ENCODE data around the gene STON2. TPM values are rescaled to one million over a fixed set of nuclear protein-coding genes. Genes with fewer than 3 reads are reported as not detected.
"Not testable (repeated sequence)": the region's sequence is repeated elsewhere in the genome, so short reads cannot be mapped to it uniquely, and the experiment has no call there.

Gene STON2
- total and polyA plus RNA-seq, 5 experiments from 2014 or later: not detected

- H3K27me3 Mint-ChIP-seq: peaks cover 47 to 78% (median 69%) of the 10 kb centered on the region in 5 donors
- peak overlapping the region in 2 of 10 donors; percentile 22 to 87 for H3K27ac Mint-ChIP-seq
- DNase-seq (peak in 7 of 10 donors; percentile 1 to 30 (median 12)), ATAC-seq (peak; percentile 56 to 58)
- peaks cover 0 to 2% (median 0%) of the 10 kb centered on the region in 3 donors for H3K36me3 Mint-ChIP-seq
- H3K4me1 Mint-ChIP-seq: peaks cover 11 to 18% (median 12%) of the 10 kb centered on the region in 4 donors
- H3K9me3 Mint-ChIP-seq: no peaks in the 10 kb centered on the region
- H3K4me3 Mint-ChIP-seq: peak overlapping the region; percentile 74 to 93 (median 84)
- POLR2A ChIA-PET: no interaction called here
Observed at GRCh38 chr14:81435391-81436295, 35.5 kb upstream of the STON2 start.

- peaks cover 11 to 18% (median 12%) of the 10 kb centered on the region in 4 donors for H3K4me1 Mint-ChIP-seq
- peaks cover 0 to 2% (median 0%) of the 10 kb centered on the region in 3 donors for H3K36me3 Mint-ChIP-seq
- POLR2A ChIA-PET: no interaction called here
- ATAC-seq (no peak), DNase-seq (no peak)
- H3K27ac Mint-ChIP-seq: peak overlapping the region in 2 of 10 donors; percentile 22 to 87
- H3K4me3 Mint-ChIP-seq: peak overlapping the region; percentile 74 to 93 (median 84)
- H3K9me3 Mint-ChIP-seq: no peaks in the 10 kb centered on the region
- H3K27me3 Mint-ChIP-seq: peaks cover 44 to 76% (median 64%) of the 10 kb centered on the region in 5 donors
Observed at GRCh38 chr14:81435048-81435390, 34.9 kb upstream of the STON2 start.

- Mint-ChIP-seq H3K36me3 (peaks cover 0 to 2% (median 0%) of the 10 kb centered on the region in 3 donors), H3K27me3 (peaks cover 44 to 76% (median 63%) of the 10 kb centered on the region in 5 donors), H3K4me1 (peaks cover 11 to 18% (median 12%) of the 10 kb centered on the region in 4 donors), H3K9me3 (no peaks in the 10 kb centered on the region), H3K27ac (no peak overlapping the region), H3K4me3 (peak overlapping the region in 5 of 10 donors; percentile 1 to 76 (median 45))
- ATAC-seq (no peak), DNase-seq (no peak)
- POLR2A ChIA-PET: no interaction called here
Observed at GRCh38 chr14:81434230-81434629, 34.1 kb upstream of the STON2 start.

- peaks cover 0 to 2% (median 0%) of the 10 kb centered on the region in 3 donors for H3K36me3 Mint-ChIP-seq
- ATAC-seq (no peak), DNase-seq (no peak)
- H3K4me1 Mint-ChIP-seq: peaks cover 11 to 18% (median 12%) of the 10 kb centered on the region in 4 donors
- POLR2A ChIA-PET: no interaction called here
- H3K4me3 Mint-ChIP-seq: no peak overlapping the region
- no peaks in the 10 kb centered on the region for H3K9me3 Mint-ChIP-seq
- no peak overlapping the region for H3K27ac Mint-ChIP-seq
- peaks cover 44 to 71% (median 57%) of the 10 kb centered on the region in 5 donors for H3K27me3 Mint-ChIP-seq
Observed at GRCh38 chr14:81433378-81433777, 33.3 kb upstream of the STON2 start.

- Mint-ChIP-seq H3K4me1 (peaks cover 9 to 15% (median 10%) of the 10 kb centered on the region in 4 donors), H3K4me3 (no peak overlapping the region), H3K36me3 (peaks cover 0 to 2% (median 0%) of the 10 kb centered on the region in 3 donors), H3K9me3 (no peaks in the 10 kb centered on the region), H3K27me3 (peaks cover 43 to 71% (median 56%) of the 10 kb centered on the region in 5 donors), H3K27ac (no peak overlapping the region)
- ATAC-seq: no peak
- DNase-seq: no peak
- POLR2A ChIA-PET: no interaction called here
Observed at GRCh38 chr14:81432219-81432661, 32.1 kb upstream of the STON2 start.

GRCh38 chr14:81430235-81430634 lies 30.1 kb upstream of the STON2 start:
- Mint-ChIP-seq H3K27me3 (peaks cover 39 to 72% (median 52%) of the 10 kb centered on the region in 5 donors), H3K4me3 (no peak overlapping the region), H3K27ac (no peak overlapping the region), H3K9me3 (no peaks in the 10 kb centered on the region), H3K36me3 (no peaks in the 10 kb centered on the region), H3K4me1 (peaks cover under 1 to 3% (median 1%) of the 10 kb centered on the region in 4 donors)
- ATAC-seq (no peak), DNase-seq (no peak)
- POLR2A ChIA-PET: no interaction called here

GRCh38 chr14:81429749-81430148 lies 29.6 kb upstream of the STON2 start:
- POLR2A ChIA-PET, H3K4me1 Mint-ChIP-seq, ATAC-seq, DNase-seq, H3K36me3 Mint-ChIP-seq, H3K9me3 Mint-ChIP-seq, H3K4me3 Mint-ChIP-seq, H3K27ac Mint-ChIP-seq: not testable (repeated sequence)
- peaks cover 34 to 67% (median 47%) of the 10 kb centered on the region in 5 donors for H3K27me3 Mint-ChIP-seq

GRCh38 chr14:81429028-81429427 lies 28.9 kb upstream of the STON2 start:
- no peaks in the 10 kb centered on the region for H3K36me3 Mint-ChIP-seq
- H3K4me3 Mint-ChIP-seq: no peak overlapping the region
- no peak overlapping the region for H3K27ac Mint-ChIP-seq
- ATAC-seq (no peak), DNase-seq (no peak)
- no peaks in the 10 kb centered on the region for H3K9me3 Mint-ChIP-seq
- H3K27me3 Mint-ChIP-seq: peaks cover 34 to 60% (median 41%) of the 10 kb centered on the region in 5 donors
- no peaks in the 10 kb centered on the region for H3K4me1 Mint-ChIP-seq
- POLR2A ChIA-PET: no interaction called here

GRCh38 chr14:81427348-81428058 lies 27.4 kb upstream of the STON2 start:
- no peak for ATAC-seq
- POLR2A ChIA-PET: no interaction called here

GRCh38 chr14:81423504-81423903 lies 23.4 kb upstream of the STON2 start:
- POLR2A ChIA-PET: no interaction called here
- no peak for DNase-seq
- peaks cover 9 to 26% (median 17%) of the 10 kb centered on the region in 5 donors for H3K27me3 Mint-ChIP-seq
- H3K9me3 Mint-ChIP-seq: peaks cover 0 to 12% (median 0%) of the 10 kb centered on the region in 9 donors
- peaks cover 0 to 1% (median 0%) of the 10 kb centered on the region in 4 donors for H3K4me1 Mint-ChIP-seq
- no peak overlapping the region for H3K4me3 Mint-ChIP-seq
- no peak overlapping the region for H3K27ac Mint-ChIP-seq
- ATAC-seq: no peak
- H3K36me3 Mint-ChIP-seq: peaks cover 0 to 5% (median 0%) of the 10 kb centered on the region in 3 donors

More at GRCh38 chr14:81427348-81428058, 27.4 kb upstream of the STON2 start:
- Mint-ChIP-seq H3K27ac (no peak overlapping the region), H3K9me3 (no peaks in the 10 kb centered on the region), H3K4me1 (peaks cover 0 to 1% (median 0%) of the 10 kb centered on the region in 4 donors), H3K36me3 (no peaks in the 10 kb centered on the region), H3K4me3 (no peak overlapping the region), H3K27me3 (peaks cover 22 to 44% (median 28%) of the 10 kb centered on the region in 5 donors)
- no peak for DNase-seq

- no peak overlapping the region for H3K4me3 Mint-ChIP-seq
- H3K36me3 Mint-ChIP-seq: peaks cover 0 to 12% (median 0%) of the 10 kb centered on the region in 3 donors
- POLR2A ChIA-PET: no interaction called here
- DNase-seq (no peak), ATAC-seq (no peak)
- H3K27me3 Mint-ChIP-seq: peaks cover 0 to 12% (median 2%) of the 10 kb centered on the region in 5 donors
- H3K4me1 Mint-ChIP-seq: peaks cover 0 to 6% (median 0%) of the 10 kb centered on the region in 4 donors
- H3K9me3 Mint-ChIP-seq: peaks cover 0 to 22% (median 4%) of the 10 kb centered on the region in 9 donors
- H3K27ac Mint-ChIP-seq: no peak overlapping the region
Observed at GRCh38 chr14:81418057-81418790, 18.1 kb upstream of the STON2 start.

GRCh38 chr14:81416981-81417380 lies 16.9 kb upstream of the STON2 start:
- peaks cover 0 to 6% (median 0%) of the 10 kb centered on the region in 4 donors for H3K4me1 Mint-ChIP-seq
- peaks cover 0 to 22% (median 4%) of the 10 kb centered on the region in 9 donors for H3K9me3 Mint-ChIP-seq
- peaks cover 0 to 12% (median 0%) of the 10 kb centered on the region in 3 donors for H3K36me3 Mint-ChIP-seq
- H3K27me3 Mint-ChIP-seq: peaks cover 0 to 14% (median 2%) of the 10 kb centered on the region in 5 donors
- DNase-seq (no peak), ATAC-seq (no peak)
- no peak overlapping the region for H3K27ac Mint-ChIP-seq
- POLR2A ChIA-PET: no interaction called here
- H3K4me3 Mint-ChIP-seq: no peak overlapping the region

Data from naive thymus-derived CD8-positive, alpha-beta T cell (primary cell).